OCI-LY3 (cell line): Measurements from ENCODE around the gene SLC17A2.

ENCODE experiments used
- EZH2phosphoT487 ChIP-seq: fragments of 200-600 bp; shearing (Covaris generic); IDR thresholded peaks from 2 replicates; pipeline ENCODE4 v1.6.1; 2018; ENCODE audit warnings: antibody characterized with exemption, mixed run types, low read depth
- TF ChIP-seq, protein P1 (sequence below): fragments of 200-600, 300-600 bp; sonication (generic); IDR thresholded peaks from 2 replicates; pipeline ENCODE4 v1.5.1; 2014; ENCODE audit warnings: antibody characterized with exemption, low read length, low read depth

- TF ChIP-seq, protein P1, sequence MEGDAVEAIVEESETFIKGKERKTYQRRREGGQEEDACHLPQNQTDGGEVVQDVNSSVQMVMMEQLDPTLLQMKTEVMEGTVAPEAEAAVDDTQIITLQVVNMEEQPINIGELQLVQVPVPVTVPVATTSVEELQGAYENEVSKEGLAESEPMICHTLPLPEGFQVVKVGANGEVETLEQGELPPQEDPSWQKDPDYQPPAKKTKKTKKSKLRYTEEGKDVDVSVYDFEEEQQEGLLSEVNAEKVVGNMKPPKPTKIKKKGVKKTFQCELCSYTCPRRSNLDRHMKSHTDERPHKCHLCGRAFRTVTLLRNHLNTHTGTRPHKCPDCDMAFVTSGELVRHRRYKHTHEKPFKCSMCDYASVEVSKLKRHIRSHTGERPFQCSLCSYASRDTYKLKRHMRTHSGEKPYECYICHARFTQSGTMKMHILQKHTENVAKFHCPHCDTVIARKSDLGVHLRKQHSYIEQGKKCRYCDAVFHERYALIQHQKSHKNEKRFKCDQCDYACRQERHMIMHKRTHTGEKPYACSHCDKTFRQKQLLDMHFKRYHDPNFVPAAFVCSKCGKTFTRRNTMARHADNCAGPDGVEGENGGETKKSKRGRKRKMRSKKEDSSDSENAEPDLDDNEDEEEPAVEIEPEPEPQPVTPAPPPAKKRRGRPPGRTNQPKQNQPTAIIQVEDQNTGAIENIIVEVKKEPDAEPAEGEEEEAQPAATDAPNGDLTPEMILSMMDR = no peak
- no peak for TF ChIP-seq EZH2phosphoT487
Observed at GRCh38 chr6:25916330-25916729, 14.2 kb downstream of the SLC17A2 start.
